IMR-90 (cell line): Measurements from ENCODE around the gene CSGALNACT2. TPM values are rescaled to one million over a fixed set of nuclear protein-coding genes. Genes with fewer than 3 reads are reported as not detected.
A peak's percentile ranks its signal among the peaks of the same experiment; 100 is the strongest.

Experiments used
- ATAC-seq: fragments of 200-7000 bp; cut with Tn5 transposase; 2 replicates; pipeline ENCODE4 v1.9.1; 2020; ENCODE audit warnings: low read depth, mild to moderate bottlenecking, moderate library complexity
- BruUV-seq: library from RNA; stranded (reverse); fragments of 400-500 nt; replicated peaks from 2 replicates; lab custom pipeline; 2021; lab: Mats Ljungman, UMichigan
- CTCF ChIA-PET: fragments of 300-600 bp; formaldehyde crosslinking; extraction: SDS; loops from one replicate; lab custom pipeline; 2021; ENCODE audit warnings: antibody characterized with exemption; lab: Yijun Ruan, JAX
- POLR2A ChIA-PET: fragments of 300-600 bp; sonication (Branson Sonifier 250); formaldehyde crosslinking; loops from one replicate; lab custom pipeline; 2022; ENCODE audit warnings: antibody characterized with exemption; ENCODE audit not compliant: unreplicated experiment; lab: Charles Lee
- DNase-seq: peaks from one replicate; pipeline ENCODE4 v3.0.0; 2013
- H2AFZ ChIP-seq: replicated peaks from 2 replicates; pipeline ENCODE3; 2013; ENCODE audit warnings: low read length, mild to moderate bottlenecking; ENCODE audit not compliant: poor library complexity
- H2AK5ac ChIP-seq: 2 replicates; pipeline ENCODE4 v1.6.1; 2013; ENCODE audit warnings: low read depth, low read length, inconsistent platforms
- H2AK9ac ChIP-seq: replicated peaks from 2 replicates; pipeline ENCODE3; 2013; ENCODE audit warnings: mild to moderate bottlenecking, low read depth, low read length, moderate library complexity; ENCODE audit not compliant: poor library complexity
- H2BK120ac ChIP-seq: 2 replicates; pipeline ENCODE4 v1.6.1; 2013; ENCODE audit warnings: low read depth, low read length, inconsistent platforms
- H2BK15ac ChIP-seq: 3 replicates; pipeline ENCODE4 v1.6.1; 2013; ENCODE audit warnings: low read depth, low read length, inconsistent platforms
- H2BK20ac ChIP-seq: 2 replicates; pipeline ENCODE4 v1.6.1; 2013; ENCODE audit warnings: low read depth, mild to moderate bottlenecking, inconsistent platforms, low read length, moderate library complexity
- H2BK5ac ChIP-seq: 2 replicates; pipeline ENCODE4 v1.6.1; 2013; ENCODE audit warnings: mild to moderate bottlenecking, low read depth, low read length, inconsistent platforms; ENCODE audit not compliant: poor library complexity, severe bottlenecking
- H3K14ac ChIP-seq: replicated peaks from 2 replicates; pipeline ENCODE4 v1.6.1; 2013; ENCODE audit warnings: low read depth, low read length, inconsistent platforms
- H3K18ac ChIP-seq: 2 replicates; pipeline ENCODE4 v1.6.1; 2013; ENCODE audit warnings: low read depth, low read length, control low read depth
- H3K23ac ChIP-seq: 2 replicates; pipeline ENCODE4 v1.6.1; 2013; ENCODE audit warnings: low read depth, low read length, inconsistent platforms
- H3K27ac ChIP-seq: 2 replicates; pipeline ENCODE4 v1.5.1; 2013; ENCODE audit warnings: mild to moderate bottlenecking, control low read depth, low read length; ENCODE audit not compliant: insufficient read depth
- H3K27me3 ChIP-seq: 2 replicates; pipeline ENCODE4 v1.6.1; 2013; ENCODE audit warnings: low read length; ENCODE audit not compliant: control insufficient read depth, insufficient read depth
- H3K36me3 ChIP-seq: 2 replicates; pipeline ENCODE4 v1.6.1; 2013; ENCODE audit warnings: low read length, mixed read lengths; ENCODE audit not compliant: control insufficient read depth, insufficient read depth
- H3K4ac ChIP-seq: 2 replicates; pipeline ENCODE4 v1.6.1; 2013; ENCODE audit warnings: low read depth, low read length, inconsistent platforms
- H3K4me1 ChIP-seq: 2 replicates; pipeline ENCODE4 v1.6.1; 2013; ENCODE audit warnings: low read length, mixed read lengths; ENCODE audit not compliant: control insufficient read depth, insufficient read depth
- H3K4me2 ChIP-seq: 2 replicates; pipeline ENCODE4 v1.6.1; 2013; ENCODE audit warnings: low read depth, mild to moderate bottlenecking, control low read depth, low read length, moderate library complexity
- H3K4me3 ChIP-seq: 2 replicates; pipeline ENCODE4 v1.5.1; 2013; ENCODE audit warnings: low read depth, mild to moderate bottlenecking, control low read depth, low read length, moderate library complexity; ENCODE audit not compliant: insufficient read depth
- H3K56ac ChIP-seq: 2 replicates; pipeline ENCODE4 v1.6.1; 2013; ENCODE audit warnings: low read length, inconsistent platforms; ENCODE audit not compliant: insufficient read depth; ENCODE audit errors: extremely low read depth
- H3K79me1 ChIP-seq, 2 experiments: 2 replicates each; pipeline ENCODE4 v1.6.1; 2013; ENCODE audit warnings: low read length in 2 of 2, inconsistent platforms in 1 of 2, low read depth in 1 of 2
- H3K9ac ChIP-seq: 2 replicates; pipeline ENCODE4 v1.6.1; 2013; ENCODE audit warnings: low read depth, low read length, control low read depth
- H3K9me1 ChIP-seq: 2 replicates; pipeline ENCODE4 v1.6.1; 2013; ENCODE audit warnings: low read length, inconsistent platforms; ENCODE audit not compliant: insufficient read depth
- H3K9me3 ChIP-seq: 2 replicates; pipeline ENCODE4 v1.6.1; 2013; ENCODE audit warnings: low read length; ENCODE audit not compliant: control insufficient read depth, insufficient read depth
- H4K20me1 ChIP-seq: 2 replicates; pipeline ENCODE4 v1.6.1; 2013; ENCODE audit warnings: low read length, inconsistent platforms; ENCODE audit not compliant: insufficient read depth
- H4K5ac ChIP-seq: 2 replicates; pipeline ENCODE4 v1.6.1; 2013; ENCODE audit warnings: mild to moderate bottlenecking, low read depth, low read length, control low read depth
- H4K8ac ChIP-seq, 2 experiments: 2 replicates each; pipeline ENCODE4 v1.6.1; 2013; ENCODE audit warnings: low read depth in 2 of 2, low read length in 2 of 2, control low read depth in 1 of 2, inconsistent platforms in 1 of 2
- H4K91ac ChIP-seq: 2 replicates; pipeline ENCODE4 v1.6.1; 2013; ENCODE audit warnings: low read depth, low read length, inconsistent platforms; ENCODE audit not compliant: insufficient read depth
- BHLHE40 ChIP-seq: fragments of 150-350 bp; IDR thresholded peaks from 2 replicates; pipeline ENCODE4 v1.6.1; 2016; ENCODE audit warnings: mild to moderate bottlenecking, low read depth, low read length
- CEBPB ChIP-seq: IDR thresholded peaks from 2 replicates; pipeline ENCODE4 v1.6.1; 2012; ENCODE audit warnings: low read depth, low read length, improper control_type of control experiment
- CHD1 ChIP-seq: IDR thresholded peaks from 2 replicates; pipeline ENCODE4 v1.6.1; 2012; ENCODE audit warnings: low read depth, low read length, improper control_type of control experiment
- ELK1 ChIP-seq: fragments of 150-350 bp; IDR thresholded peaks from 2 replicates; pipeline ENCODE4 v1.6.1; 2016; ENCODE audit warnings: low read depth, mild to moderate bottlenecking, low read length, moderate library complexity, borderline replicate concordance
- MXI1 ChIP-seq: IDR thresholded peaks from 2 replicates; pipeline ENCODE4 v1.6.1; 2012; ENCODE audit warnings: low read depth, mild to moderate bottlenecking, low read length, moderate library complexity, borderline replicate concordance
- NFE2L2 ChIP-seq: fragments of 150-350 bp; IDR thresholded peaks from 2 replicates; pipeline ENCODE4 v1.6.1; 2016; ENCODE audit warnings: low read depth, mild to moderate bottlenecking, low read length
- RFX5 ChIP-seq: IDR thresholded peaks from 2 replicates; pipeline ENCODE4 v1.8.0; 2012; ENCODE audit warnings: low read depth, mild to moderate bottlenecking, low read length, moderate library complexity
- SMC3 ChIP-seq: fragments of 150-350 bp; IDR thresholded peaks from 2 replicates; pipeline ENCODE4 v1.6.1; 2016; ENCODE audit warnings: low read depth, mild to moderate bottlenecking, antibody characterized with exemption, low read length, moderate library complexity
- WGBS, 2 experiments: methylation state at CpG; one replicate each; pipeline versions ENCODE4 v1.1.5 to v1.1.7; 2013; ENCODE audit warnings: missing lambda C conversion rate in 2 of 2; ENCODE audit not compliant: insufficient read length in 1 of 2; ENCODE audit errors: extremely low coverage in 2 of 2; 5-methylcytosine and 5-hydroxymethylcytosine counted together
- dilution Hi-C: fragments of 300-500 bp; cut with HindIII; formaldehyde crosslinking; loops from one replicate; pipeline ENCODE4 v1.14.3; 2018; ENCODE audit warnings: low sequenced_read_pairs; ENCODE audit not compliant: unreplicated experiment
- in situ Hi-C: fragments of 300-500 bp; cut with MboI; formaldehyde crosslinking; loops from 3 replicates; pipeline ENCODE4 v1.14.3; 2019; ENCODE audit warnings: low sequenced_read_pairs, inconsistent platforms, mixed read lengths
- intact Hi-C: fragments of 100-400 bp; cut with micrococcal nuclease; formaldehyde crosslinking; loops from 2 replicates; pipeline ENCODE4 v1.10.0; 2022
- polyA plus RNA-seq, 3 experiments: library from polyadenylated mRNA; depleted of rRNA; stranded (reverse); fragments of >200 nt; gene quantifications; 2 replicates each; pipeline ENCODE4 v1.2.3, GENCODE V29; 2012; ENCODE audit warnings: low replicate concordance in 1 of 3
- total RNA-seq: library from RNA; depleted of rRNA; stranded (reverse); fragments of >200 nt; gene quantifications from 2 replicates; pipeline ENCODE4 v1.2.3, GENCODE V29; 2012

Gene CSGALNACT2
- total and polyA plus RNA-seq, 2 of the 4 experiments (the other 2 are of a cell fraction): 6.5 to 13.1 TPM

DNA sequence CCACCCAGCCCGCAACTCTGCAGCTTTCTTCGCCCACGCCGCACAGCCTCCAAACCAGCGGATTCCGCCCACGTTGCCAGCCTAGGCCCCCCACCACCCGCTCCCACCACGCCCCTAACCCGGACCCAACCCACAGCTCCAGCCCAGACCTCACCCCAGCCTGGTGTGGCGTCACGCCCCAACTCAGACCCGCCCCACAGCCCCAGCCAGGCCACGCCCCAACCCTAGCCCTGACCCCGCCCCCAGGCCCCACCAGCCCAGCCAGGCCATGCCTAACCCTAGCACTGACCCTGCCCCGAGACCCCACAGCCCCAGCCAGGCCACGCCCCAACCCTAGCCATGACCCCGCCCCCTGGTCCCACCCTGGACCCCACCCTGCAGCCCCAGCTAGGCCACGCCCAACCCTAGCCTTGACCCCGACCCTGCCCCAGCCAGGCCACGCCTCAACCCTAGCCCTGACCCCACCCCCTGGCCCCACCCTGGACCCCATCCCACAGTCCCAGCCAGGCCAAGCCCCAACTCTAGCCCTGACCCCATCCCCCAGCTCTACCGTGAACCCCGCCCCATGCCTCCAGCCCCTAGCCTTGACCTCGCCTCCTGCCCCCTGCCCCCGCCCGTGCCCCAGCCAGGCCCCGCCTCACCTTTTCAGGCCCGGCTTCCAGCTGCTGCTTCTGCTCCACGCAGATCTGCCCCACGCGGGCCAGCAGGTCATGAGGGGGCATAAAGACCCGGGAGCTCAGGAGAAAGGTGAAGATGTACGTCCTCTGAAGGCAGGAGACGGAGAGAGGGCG is 64.6 kb downstream of the CSGALNACT2 start:
- H3K27me3 ChIP-seq: no peaks in the 10 kb centered on the region; the same call in 1 of the 2 replicates
- H2BK15ac ChIP-seq: no peak overlapping the region
- POLR2A ChIA-PET: no interaction called here
- intact Hi-C loops (loop anchor here (1.0 to 10.0 kb wide), 2 partner anchors 142 to 337 kb away; no protein-coding TSS in a partner anchor), in situ Hi-C loops (no loop called here), dilution Hi-C loops (no loop called here)
- WGBS, 2 experiments: 6% methylated on average over 18 of the region's 35 CpGs; no CpG with 5 or more reads in 1 of the 2 experiments
- H3K27ac ChIP-seq: no peak overlapping the region
- H2AK5ac ChIP-seq: no peak overlapping the region
- peak overlapping the region; percentile 31 for H3K4me3 ChIP-seq
- no peak overlapping the region for H3K14ac ChIP-seq
- no peak overlapping the region for H3K4ac ChIP-seq
- H2AK9ac ChIP-seq: no peak overlapping the region
- H2BK5ac ChIP-seq: no peak overlapping the region
- no peaks in the 10 kb centered on the region for H3K36me3 ChIP-seq
- H3K9me1 ChIP-seq: no peaks in the 10 kb centered on the region
- no peak overlapping the region for H3K18ac ChIP-seq
- H4K5ac ChIP-seq: no peak overlapping the region
- CTCF ChIA-PET: interaction anchor here (1.0 to 1.5 kb wide), 3 partner anchors 9 to 337 kb away, joined by 3 to 4 read pairs (median 3); no protein-coding TSS in a partner anchor
- no peak overlapping the region for H4K8ac ChIP-seq
- H3K56ac ChIP-seq: no peak overlapping the region
- H3K4me1 ChIP-seq: no peaks in the 10 kb centered on the region; the same call in 1 of the 2 replicates
- no TSS peak for BruUV-seq
- H3K4me2 ChIP-seq: peak overlapping the region; percentile 96; the same call in 1 of the 2 replicates
- H3K23ac ChIP-seq: no peak overlapping the region
- H2AFZ ChIP-seq: peak overlapping the region; percentile 89
- H2BK120ac ChIP-seq: no peak overlapping the region
- no peak for TF ChIP-seq BHLHE40
- TF ChIP-seq MXI1: no peak
- TF ChIP-seq NFE2L2: no peak
- TF ChIP-seq SMC3: no peak
- no peak for TF ChIP-seq ELK1
- no peak for TF ChIP-seq RFX5
- TF ChIP-seq CEBPB: no peak
- no peak for TF ChIP-seq CHD1
- H4K20me1 ChIP-seq: no peaks in the 10 kb centered on the region; the same call in 1 of the 2 replicates
- H3K9me3 ChIP-seq: no peaks in the 10 kb centered on the region
- no peak overlapping the region for H4K91ac ChIP-seq
- ATAC-seq: peak; percentile 57
- H3K9ac ChIP-seq: no peak overlapping the region
- DNase-seq: no peak
- H3K79me1 ChIP-seq: no peaks in the 10 kb centered on the region
- H2BK20ac ChIP-seq: no peak overlapping the region
